Common myeloid progenitor, CD34-positive (primary cell): ENCODE results near the gene CCDC18.

Experiments used
- CTCF ChIA-PET: fragments of 350-600 bp; sonication (Branson Sonifier 250); formaldehyde crosslinking; loops from one replicate; lab custom pipeline; 2021; ENCODE audit warnings: antibody characterized with exemption; lab: Charles Lee
- POLR2A ChIA-PET: fragments of 350-600 bp; sonication (Branson Sonifier 250); formaldehyde crosslinking; loops from one replicate; lab custom pipeline; 2021; ENCODE audit warnings: antibody characterized with exemption; lab: Charles Lee
- DNase-seq, 3 donors: peaks; one replicate each; pipeline versions ENCODE4 v3.0.0 to v3.0.0-alpha.2; 2013
- H3K27ac ChIP-seq, 2 experiments: 1 replicate in 1 of 2; 2 replicates in 1 of 2; pipeline ENCODE4 v1.7.0; 2013; ENCODE audit warnings: inconsistent platforms in 2 of 2, low read length in 2 of 2, mild to moderate bottlenecking in 2 of 2, low read depth in 1 of 2, moderate library complexity in 1 of 2; ENCODE audit not compliant: severe bottlenecking in 2 of 2, insufficient read depth in 1 of 2, poor library complexity in 1 of 2
- H3K27me3 ChIP-seq, 5 experiments: replicated peaks in 2 of 5; 1 replicate in 3 of 5; 2 replicates in 2 of 5; pipeline versions ENCODE4 v1.6.1 to v1.7.0; 2013; ENCODE audit warnings: low read length in 4 of 5, mild to moderate bottlenecking in 2 of 5, moderate library complexity in 2 of 5, inconsistent platforms in 1 of 5; ENCODE audit not compliant: insufficient read depth in 5 of 5, control insufficient read depth in 4 of 5
- H3K36me3 ChIP-seq, 4 experiments: 1 replicate in 2 of 4; 2 replicates in 2 of 4; pipeline versions ENCODE4 v1.6.1 to v1.7.0; 2013; ENCODE audit warnings: low read length in 3 of 4, control low read depth in 1 of 4, mild to moderate bottlenecking in 1 of 4; ENCODE audit not compliant: control insufficient read depth in 4 of 4, insufficient read depth in 4 of 4
- H3K4me1 ChIP-seq, 4 experiments: 1 replicate in 3 of 4; 2 replicates in 1 of 4; pipeline versions ENCODE4 v1.6.1 to v1.7.1; 2013; ENCODE audit warnings: low read length in 3 of 4, mild to moderate bottlenecking in 3 of 4, control low read depth in 1 of 4, inconsistent platforms in 1 of 4, moderate library complexity in 1 of 4; ENCODE audit not compliant: control insufficient read depth in 4 of 4, insufficient read depth in 4 of 4; ENCODE audit errors: control extremely low read depth in 1 of 4
- H3K4me3 ChIP-seq, 7 experiments: 1 replicate in 4 of 7; 2 replicates in 3 of 7; pipeline versions ENCODE4 v1.5.1 to v1.7.0; 2013; ENCODE audit warnings: mild to moderate bottlenecking in 7 of 7, low read length in 6 of 7, moderate library complexity in 6 of 7, inconsistent platforms in 2 of 7, low read depth in 2 of 7, control low read depth in 1 of 7; ENCODE audit not compliant: insufficient read depth in 4 of 7, control insufficient read depth in 1 of 7; ENCODE audit errors: extremely low read depth in 1 of 7
- H3K9me3 ChIP-seq, 5 experiments: 1 replicate in 4 of 5; 2 replicates in 1 of 5; pipeline versions ENCODE4 v1.6.1 to v1.7.1; 2013; ENCODE audit warnings: low read length in 4 of 5, mild to moderate bottlenecking in 2 of 5, inconsistent platforms in 1 of 5, low read depth in 1 of 5, moderate library complexity in 1 of 5; ENCODE audit not compliant: control insufficient read depth in 4 of 5, insufficient read depth in 2 of 5; ENCODE audit errors: control extremely low read depth in 1 of 5
- WGBS: methylation state at CpG from one replicate; pipeline ENCODE4 v1.1.5; 2013; ENCODE audit not compliant: insufficient coverage; 5-methylcytosine and 5-hydroxymethylcytosine counted together

The CCDC18 gene

DNA sequence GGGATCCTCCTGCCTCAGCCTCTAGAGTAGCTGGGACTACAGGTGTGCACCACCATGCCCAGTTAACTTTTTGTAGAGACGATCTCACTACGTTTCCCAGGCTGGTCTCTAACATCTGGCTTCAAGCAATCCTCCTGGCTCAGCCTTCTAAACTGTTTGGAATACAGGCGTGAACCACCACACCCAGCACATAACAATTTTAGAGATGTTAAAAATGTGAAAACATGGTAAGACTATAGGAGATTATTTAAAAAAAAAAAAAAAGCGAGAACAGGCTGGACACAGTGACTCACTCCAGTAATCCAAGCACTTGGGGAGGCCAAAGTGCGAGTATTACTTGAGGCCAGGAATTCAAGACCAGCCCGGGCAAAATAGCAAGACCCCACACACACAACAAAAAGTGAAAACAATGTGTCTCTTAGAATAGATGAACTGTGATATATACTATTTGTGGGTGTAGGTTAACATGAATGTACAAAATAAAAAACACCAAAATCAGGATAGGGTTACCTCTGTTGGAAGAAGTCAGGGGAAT is 19.6 kb downstream of the CCDC18 start:
- DNase-seq: no peak
- ChIA-PET POLR2A (no interaction called here), CTCF (no interaction called here)
- Histone ChIP-seq H3K27ac (no peak overlapping the region), H3K4me1 (no peaks in the 10 kb centered on the region), H3K36me3 (peaks cover 19 to 48% (median 34%) of the 10 kb centered on the region in 4 experiments), H3K27me3 (no peaks in the 10 kb centered on the region), H3K4me3 (no peak overlapping the region), H3K9me3 (no peaks in the 10 kb centered on the region)
- WGBS: 90% methylated on average over 2 of the region's 6 CpGs

DNA sequence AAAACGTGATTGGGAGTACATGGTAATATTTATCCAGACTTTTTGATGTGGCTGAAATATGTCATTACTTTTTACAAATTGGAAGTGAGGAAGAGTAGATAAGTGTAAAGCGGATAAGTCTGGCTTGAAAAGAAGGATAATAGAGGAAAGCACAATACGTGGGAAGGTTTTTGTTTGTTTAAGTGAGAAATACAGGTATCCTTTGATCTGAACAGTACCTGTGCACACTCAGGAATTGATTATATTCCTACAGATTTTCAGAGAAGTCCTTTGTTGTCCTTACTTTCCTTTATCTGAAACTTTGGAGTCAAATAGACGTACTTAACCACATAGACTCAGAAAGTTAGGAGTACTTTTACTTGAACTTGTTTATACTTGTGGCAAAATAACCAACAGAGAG is 20.2 kb downstream of the CCDC18 start:
- CTCF ChIA-PET: no interaction called here
- WGBS: 100% methylated on average over 3 of the region's 4 CpGs

DNA sequence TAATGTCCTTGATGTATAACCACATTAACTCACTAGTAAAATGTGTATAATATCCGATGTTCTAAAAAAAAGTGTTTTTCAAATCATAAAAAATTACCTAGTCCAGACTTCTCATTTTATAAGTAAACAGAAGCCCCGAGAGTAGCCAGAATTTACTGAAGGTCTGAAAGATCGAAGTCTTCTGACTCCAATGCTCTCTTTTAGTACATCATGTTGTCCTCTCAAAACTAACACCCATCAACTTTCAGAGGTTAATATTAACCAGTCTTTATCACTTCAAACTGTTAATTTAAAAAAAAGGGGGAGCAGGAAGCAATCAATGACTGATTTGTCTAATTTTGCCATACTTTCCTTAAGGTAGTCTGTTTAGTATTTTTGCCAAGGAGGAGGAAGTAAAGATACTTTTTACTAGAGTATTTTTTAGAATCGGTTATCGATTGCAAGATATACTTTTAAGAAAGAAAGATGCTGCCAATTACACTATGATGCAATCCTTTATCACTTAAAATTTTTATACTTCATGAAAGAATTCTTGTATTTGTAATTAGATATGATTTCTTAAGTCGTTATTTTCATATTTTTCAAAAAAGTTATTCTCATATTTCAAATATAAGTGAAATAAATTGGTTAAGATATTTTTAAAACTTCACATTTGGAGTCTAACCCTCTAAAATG is 25.5 kb downstream of the CCDC18 start:
- no peak for DNase-seq
- 100% methylated on average over 2 of the region's 6 CpGs for WGBS

More for the DNA sequence above, 20.2 kb downstream of the CCDC18 start:
- no peak for DNase-seq
- POLR2A ChIA-PET: no interaction called here
- peaks cover 16 to 45% (median 31%) of the 10 kb centered on the region in 4 experiments for H3K36me3 ChIP-seq
- H3K4me1 ChIP-seq: no peaks in the 10 kb centered on the region
- no peak overlapping the region for H3K4me3 ChIP-seq
- no peaks in the 10 kb centered on the region for H3K9me3 ChIP-seq
- H3K27me3 ChIP-seq: no peaks in the 10 kb centered on the region
- no peak overlapping the region for H3K27ac ChIP-seq

DNA sequence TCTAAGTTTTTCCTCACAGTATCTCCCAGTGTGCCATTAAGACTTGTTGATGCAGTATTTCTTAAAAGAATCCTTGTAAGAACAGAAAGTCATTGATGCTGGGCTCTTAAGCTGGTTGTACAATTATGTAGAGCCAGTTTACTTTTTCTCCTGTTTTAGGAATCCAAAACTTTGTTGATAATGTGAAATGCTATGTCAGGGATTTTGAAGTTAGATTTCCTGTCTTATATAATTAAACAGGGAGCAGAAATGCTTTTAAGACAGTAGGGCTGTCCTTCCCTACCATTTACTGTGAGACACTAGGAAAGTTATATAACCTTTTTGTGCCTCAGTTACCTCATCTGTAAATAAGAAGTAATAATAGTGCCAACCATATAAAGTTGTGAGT is 26.0 kb downstream of the CCDC18 start:
- no peaks in the 10 kb centered on the region for H3K27me3 ChIP-seq
- no peak overlapping the region for H3K4me3 ChIP-seq
- no peak overlapping the region for H3K27ac ChIP-seq
- H3K4me1 ChIP-seq: no peaks in the 10 kb centered on the region
- H3K36me3 ChIP-seq: peaks cover 0 to 38% (median 29%) of the 10 kb centered on the region in 4 experiments
- no peaks in the 10 kb centered on the region for H3K9me3 ChIP-seq
- CTCF ChIA-PET: interaction anchor here (0.9 to 1.1 kb wide), 2 partner anchors 16 to 24 kb away, joined by 3 read pairs; no protein-coding TSS in a partner anchor
- POLR2A ChIA-PET: no interaction called here
- DNase-seq: no peak

More for the DNA sequence above, 25.5 kb downstream of the CCDC18 start:
- ChIA-PET POLR2A (no interaction called here), CTCF (interaction anchor here (1.1 kb wide), 1 partner anchor 24 kb away, joined by 3 read pairs; no protein-coding TSS in a partner anchor)
- Histone ChIP-seq H3K36me3 (peaks cover 0 to 38% (median 29%) of the 10 kb centered on the region in 4 experiments), H3K27me3 (no peaks in the 10 kb centered on the region), H3K4me1 (no peaks in the 10 kb centered on the region), H3K9me3 (no peaks in the 10 kb centered on the region), H3K4me3 (no peak overlapping the region), H3K27ac (no peak overlapping the region)

DNA sequence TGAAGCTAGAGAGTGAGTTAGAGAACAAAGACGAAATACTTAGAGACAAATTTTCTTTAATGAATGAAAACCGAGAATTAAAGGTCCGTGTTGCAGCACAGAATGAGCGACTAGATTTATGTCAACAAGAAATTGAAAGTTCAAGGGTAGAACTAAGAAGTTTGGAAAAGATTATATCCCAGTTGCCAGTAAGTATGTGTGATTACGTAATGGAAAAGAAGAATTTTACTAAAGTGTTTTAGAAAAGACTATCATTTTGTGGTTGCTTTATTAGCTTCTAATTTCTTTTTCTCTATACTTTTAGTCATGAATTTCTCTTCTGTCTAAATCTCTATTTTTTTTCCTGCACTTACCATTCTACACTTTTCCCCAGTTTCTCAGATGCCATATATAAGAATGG is 26.7 kb downstream of the CCDC18 start:
- ChIA-PET POLR2A (interaction anchor here (0.8 kb wide), 1 partner anchor 33 kb away, joined by 3 read pairs; no protein-coding TSS in a partner anchor), CTCF (interaction anchor here (0.9 to 1.1 kb wide), 2 partner anchors 16 to 25 kb away, joined by 3 read pairs; no protein-coding TSS in a partner anchor)
- no peak overlapping the region for H3K27ac ChIP-seq
- no peaks in the 10 kb centered on the region for H3K27me3 ChIP-seq
- H3K36me3 ChIP-seq: peaks cover 0 to 33% (median 28%) of the 10 kb centered on the region in 4 experiments
- WGBS: 100% methylated on average over 4 of the region's 5 CpGs
- no peak overlapping the region for H3K4me3 ChIP-seq
- H3K9me3 ChIP-seq: no peaks in the 10 kb centered on the region
- DNase-seq: no peak
- no peaks in the 10 kb centered on the region for H3K4me1 ChIP-seq

DNA sequence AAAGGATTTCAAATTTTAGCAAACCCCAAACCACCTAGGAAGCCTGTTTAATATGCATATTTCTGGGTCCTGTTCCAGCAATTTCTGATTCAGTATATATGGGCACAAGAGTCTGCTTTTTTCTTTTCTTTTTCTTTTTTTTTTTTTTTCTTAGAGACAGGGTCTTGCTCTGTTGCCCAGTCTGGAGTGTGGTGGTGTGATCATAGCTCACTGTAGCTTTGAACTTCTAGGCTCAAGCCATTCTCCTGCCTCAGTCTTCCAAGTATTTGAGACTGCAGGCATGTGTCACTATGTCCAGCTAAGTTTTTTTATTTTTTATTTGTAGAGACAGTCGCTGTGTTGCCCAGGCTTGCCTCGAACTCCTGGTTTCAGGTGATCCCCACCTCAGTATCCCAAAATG is 34.8 kb downstream of the CCDC18 start:
- no peak overlapping the region for H3K4me3 ChIP-seq
- no peaks in the 10 kb centered on the region for H3K27me3 ChIP-seq
- peaks cover 7 to 26% (median 9%) of the 10 kb centered on the region in 4 experiments for H3K36me3 ChIP-seq
- H3K9me3 ChIP-seq: no peaks in the 10 kb centered on the region
- peaks cover 0 to 10% (median 2%) of the 10 kb centered on the region in 4 experiments for H3K4me1 ChIP-seq
- H3K27ac ChIP-seq: no peak overlapping the region
- DNase-seq: no peak
- WGBS: 100% methylated on average over 2 of the region's 2 CpGs
- CTCF ChIA-PET: interaction anchor here (0.6 kb wide), 1 partner anchor 11 kb away, joined by 3 read pairs; no protein-coding TSS in a partner anchor
- POLR2A ChIA-PET: no interaction called here

DNA sequence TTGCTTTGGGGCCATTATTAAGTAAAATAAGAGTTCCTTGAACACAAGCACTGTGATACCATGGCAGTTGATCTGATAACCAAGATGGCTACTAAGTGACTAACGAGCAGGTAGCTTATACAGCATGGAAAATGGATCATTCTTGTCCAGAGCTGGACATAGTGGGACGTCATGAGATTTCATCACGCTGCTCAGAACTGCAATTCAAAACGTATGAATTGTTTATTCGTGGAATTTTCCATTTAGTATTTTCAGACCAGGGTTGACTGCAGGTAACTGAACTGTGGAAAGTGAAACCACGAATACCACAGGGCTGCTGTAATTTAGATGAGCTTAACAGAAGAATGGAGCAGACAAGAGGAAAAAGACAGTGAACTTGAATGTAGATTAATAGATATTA is 38.9 kb downstream of the CCDC18 start:
- Histone ChIP-seq H3K36me3 (peaks cover 15 to 50% (median 21%) of the 10 kb centered on the region in 4 experiments), H3K4me1 (peaks cover 0 to 10% (median 2%) of the 10 kb centered on the region in 4 experiments), H3K9me3 (no peaks in the 10 kb centered on the region), H3K4me3 (peak overlapping the region in 3 of 7 experiments; percentile 8 to 64 (median 29)), H3K27ac (no peak overlapping the region), H3K27me3 (no peaks in the 10 kb centered on the region)
- WGBS: 51% methylated on average over 5 of the region's 6 CpGs
- POLR2A ChIA-PET: no interaction called here
- CTCF ChIA-PET: interaction anchor here (1.4 kb wide), 1 partner anchor 16 kb away, joined by 5 read pairs; no protein-coding TSS in a partner anchor
- peak; percentile 9 to 48 (median 32) for DNase-seq
